HG03025 (cell line): Measurements from ENCODE around the gene OXT.
"Not testable (repeated sequence)": the region's sequence is repeated elsewhere in the genome, so short reads cannot be mapped to it uniquely, and the experiment has no call there.

Source experiments
- ATAC-seq: cut with Tn5 transposase; IDR thresholded peaks from one replicate; pipeline ENCODE4 v1.9.1; 2021; ENCODE audit warnings: mild to moderate bottlenecking, moderate library complexity; ENCODE audit not compliant: unreplicated experiment, low FRiP score

Gene OXT

GRCh38 chr20:3106658-3107463 lies 35.4 kb downstream of the OXT start:
- ATAC-seq, result no peak

GRCh38 chr20:3107464-3108025 lies 36.1 kb downstream of the OXT start:
- ATAC-seq, result no peak

- ATAC-seq, result no peak
These were observed 38.2 kb downstream of the OXT start for GRCh38 chr20:3109350-3110302.

GRCh38 chr20:3111507-3111906 lies 40.1 kb downstream of the OXT start:
- ATAC-seq, result no peak

GRCh38 chr20:3111995-3112394 lies 40.6 kb downstream of the OXT start:
- no peak for ATAC-seq

- ATAC-seq, result no peak
These were observed 44.0 kb downstream of the OXT start for GRCh38 chr20:3115190-3116107.

GRCh38 chr20:3116341-3116740 lies 44.9 kb downstream of the OXT start:
- ATAC-seq, result no peak

- not testable (repeated sequence) for ATAC-seq
These were observed 46.5 kb downstream of the OXT start for GRCh38 chr20:3117839-3118379.

- ATAC-seq, result no peak
These were observed 47.6 kb downstream of the OXT start for GRCh38 chr20:3119044-3119443.

- ATAC-seq, result no peak
These were observed 50.0 kb downstream of the OXT start for GRCh38 chr20:3121271-3121911.
